Smooth muscle cell (in vitro differentiated cells): ENCODE results near the gene NAA40. TPM values are rescaled to one million over a fixed set of nuclear protein-coding genes. Genes with fewer than 3 reads are reported as not detected.

Experiments
- DNase-seq: peaks from one replicate; lab custom pipeline; 2025; ENCODE audit not compliant: unreplicated experiment; lab: John Stamatoyannopoulos, UW
- H2AFZ ChIP-seq: fragments of 200-600 bp; sonication (generic); 2 replicates; pipeline ENCODE4 v1.6.0; 2016; ENCODE audit warnings: antibody characterized with exemption, low read depth, mild to moderate bottlenecking
- H3F3A ChIP-seq: fragments of 200-600 bp; sonication (generic); 2 replicates; pipeline ENCODE4 v1.6.0; 2017; ENCODE audit warnings: antibody characterized with exemption, low read depth
- H3K27ac ChIP-seq: fragments of 200-600 bp; sonication (generic); 2 replicates; pipeline ENCODE4 v1.5.1; 2016; ENCODE audit warnings: low read depth, mild to moderate bottlenecking
- H3K27me3 ChIP-seq: fragments of 200-600 bp; sonication (generic); 2 replicates; pipeline ENCODE4 v1.6.1; 2016; ENCODE audit warnings: low read depth, mild to moderate bottlenecking
- H3K36me3 ChIP-seq: fragments of 200-600 bp; sonication (generic); 2 replicates; pipeline ENCODE4 v1.5.1; 2016; ENCODE audit warnings: low read depth
- H3K4me1 ChIP-seq: fragments of 200-600 bp; sonication (generic); 2 replicates; pipeline ENCODE4 v1.5.1; 2016; ENCODE audit warnings: low read depth
- H3K4me2 ChIP-seq: fragments of 200-600 bp; sonication (generic); 2 replicates; pipeline ENCODE4 v1.6.0; 2016; ENCODE audit warnings: mild to moderate bottlenecking
- H3K4me3 ChIP-seq: fragments of 200-600 bp; sonication (generic); 2 replicates; pipeline ENCODE4 v1.5.1; 2016; ENCODE audit warnings: mild to moderate bottlenecking
- H3K79me2 ChIP-seq: fragments of 200-600 bp; sonication (generic); 2 replicates; pipeline ENCODE4 v1.6.0; 2016; ENCODE audit warnings: low read depth, mild to moderate bottlenecking
- H3K9ac ChIP-seq: fragments of 200-600 bp; sonication (generic); 2 replicates; pipeline ENCODE4 v1.6.0; 2016; ENCODE audit warnings: low read depth
- H3K9me3 ChIP-seq: fragments of 200-600 bp; sonication (generic); replicated peaks from 2 replicates; pipeline ENCODE4 v1.5.1; 2016; ENCODE audit warnings: low read depth
- H4K20me1 ChIP-seq: fragments of 200-600 bp; sonication (generic); 2 replicates; pipeline ENCODE4 v1.6.0; 2016; ENCODE audit warnings: low read depth
- WGBS: methylation state at CpG from one replicate; pipeline ENCODE4 v1.1.7; 2016; ENCODE audit warnings: low lambda C conversion rate; 5-methylcytosine and 5-hydroxymethylcytosine counted together
- polyA plus RNA-seq: library from polyadenylated mRNA; unstranded; fragments of >200 nt; fragmentation: Nextera tagmentation; extraction: Ambion mirVana; gene quantifications from 2 replicates; pipeline ENCODE4 v1.2.1, GENCODE V29; 2016
- total RNA-seq: library from RNA; depleted of rRNA; stranded (reverse); fragments of >200 nt; gene quantifications from 2 replicates; pipeline ENCODE4 v1.2.3, GENCODE V29; 2014
- TF ChIP-seq, protein P1 (sequence below): fragments of 200-600 bp; sonication (generic); IDR thresholded peaks from 2 replicates; pipeline ENCODE4 v1.5.1; 2017; ENCODE audit warnings: borderline replicate concordance, mild to moderate bottlenecking, antibody characterized with exemption; ENCODE audit not compliant: insufficient read depth, poor library complexity, severe bottlenecking

NAA40 gene
- total and polyA plus RNA-seq, 2 experiments from 2014 or later: 7.6 to 11.3 TPM

DNA sequence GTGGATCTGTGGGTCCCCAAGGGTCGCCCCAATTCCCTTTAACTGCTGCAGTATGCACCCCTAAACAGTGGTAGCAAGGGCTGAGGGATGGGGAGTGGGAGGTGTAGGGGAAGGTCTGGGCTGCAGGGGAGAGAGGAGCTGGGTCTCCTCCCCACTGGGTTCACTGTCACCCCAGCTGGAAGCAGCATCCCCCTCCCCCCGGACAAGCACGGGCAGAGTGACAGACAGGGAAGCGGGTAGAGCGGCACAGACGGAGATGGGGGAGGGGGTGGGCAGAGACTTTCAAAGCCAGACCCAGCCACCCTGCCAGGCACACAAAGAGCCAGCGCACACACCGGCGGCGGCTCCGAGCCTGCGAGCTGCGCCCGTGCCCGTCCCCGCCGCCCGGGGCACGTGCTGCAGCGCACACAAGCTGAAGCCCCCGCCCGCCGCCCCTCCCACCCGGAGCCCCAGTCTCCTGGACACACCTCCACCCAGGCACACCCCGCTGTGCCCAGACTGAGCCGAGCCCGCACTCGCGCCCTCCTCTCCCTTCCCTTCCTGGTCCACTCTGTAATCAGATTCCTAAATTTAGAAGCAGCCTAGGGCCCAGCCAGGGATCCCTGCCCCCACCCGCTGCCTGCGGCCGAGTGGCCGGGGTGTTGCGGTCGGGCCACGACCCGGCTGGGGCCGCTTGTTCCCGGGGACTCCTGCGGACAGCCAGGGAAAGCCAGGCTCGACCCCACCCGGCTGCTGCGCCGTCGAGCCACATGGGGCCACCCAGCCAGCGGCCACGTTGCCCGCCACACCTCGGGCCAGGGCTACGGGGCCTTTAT lies 20.9 kb upstream of the NAA40 start:
- TF ChIP-seq, protein P1, sequence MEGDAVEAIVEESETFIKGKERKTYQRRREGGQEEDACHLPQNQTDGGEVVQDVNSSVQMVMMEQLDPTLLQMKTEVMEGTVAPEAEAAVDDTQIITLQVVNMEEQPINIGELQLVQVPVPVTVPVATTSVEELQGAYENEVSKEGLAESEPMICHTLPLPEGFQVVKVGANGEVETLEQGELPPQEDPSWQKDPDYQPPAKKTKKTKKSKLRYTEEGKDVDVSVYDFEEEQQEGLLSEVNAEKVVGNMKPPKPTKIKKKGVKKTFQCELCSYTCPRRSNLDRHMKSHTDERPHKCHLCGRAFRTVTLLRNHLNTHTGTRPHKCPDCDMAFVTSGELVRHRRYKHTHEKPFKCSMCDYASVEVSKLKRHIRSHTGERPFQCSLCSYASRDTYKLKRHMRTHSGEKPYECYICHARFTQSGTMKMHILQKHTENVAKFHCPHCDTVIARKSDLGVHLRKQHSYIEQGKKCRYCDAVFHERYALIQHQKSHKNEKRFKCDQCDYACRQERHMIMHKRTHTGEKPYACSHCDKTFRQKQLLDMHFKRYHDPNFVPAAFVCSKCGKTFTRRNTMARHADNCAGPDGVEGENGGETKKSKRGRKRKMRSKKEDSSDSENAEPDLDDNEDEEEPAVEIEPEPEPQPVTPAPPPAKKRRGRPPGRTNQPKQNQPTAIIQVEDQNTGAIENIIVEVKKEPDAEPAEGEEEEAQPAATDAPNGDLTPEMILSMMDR: no peak
- no peaks in the 10 kb centered on the region for H3K27me3 ChIP-seq
- H3K4me3 ChIP-seq: peak overlapping the region; percentile 67
- no peak overlapping the region for H2AFZ ChIP-seq
- DNase-seq: peak; percentile 55
- H3K4me2 ChIP-seq: peak overlapping the region; percentile 99
- no peaks in the 10 kb centered on the region for H3K79me2 ChIP-seq
- peaks cover 44% of the 10 kb centered on the region for H3K4me1 ChIP-seq
- 5% methylated on average over 32 of the region's 50 CpGs for WGBS
- H3K9ac ChIP-seq: peak overlapping the region; percentile 3
- H3F3A ChIP-seq: no peaks in the 10 kb centered on the region
- H3K36me3 ChIP-seq: no peaks in the 10 kb centered on the region
- H3K27ac ChIP-seq: peak overlapping the region; percentile 36
- H4K20me1 ChIP-seq: peaks cover 16% of the 10 kb centered on the region
- no peaks in the 10 kb centered on the region for H3K9me3 ChIP-seq

DNA sequence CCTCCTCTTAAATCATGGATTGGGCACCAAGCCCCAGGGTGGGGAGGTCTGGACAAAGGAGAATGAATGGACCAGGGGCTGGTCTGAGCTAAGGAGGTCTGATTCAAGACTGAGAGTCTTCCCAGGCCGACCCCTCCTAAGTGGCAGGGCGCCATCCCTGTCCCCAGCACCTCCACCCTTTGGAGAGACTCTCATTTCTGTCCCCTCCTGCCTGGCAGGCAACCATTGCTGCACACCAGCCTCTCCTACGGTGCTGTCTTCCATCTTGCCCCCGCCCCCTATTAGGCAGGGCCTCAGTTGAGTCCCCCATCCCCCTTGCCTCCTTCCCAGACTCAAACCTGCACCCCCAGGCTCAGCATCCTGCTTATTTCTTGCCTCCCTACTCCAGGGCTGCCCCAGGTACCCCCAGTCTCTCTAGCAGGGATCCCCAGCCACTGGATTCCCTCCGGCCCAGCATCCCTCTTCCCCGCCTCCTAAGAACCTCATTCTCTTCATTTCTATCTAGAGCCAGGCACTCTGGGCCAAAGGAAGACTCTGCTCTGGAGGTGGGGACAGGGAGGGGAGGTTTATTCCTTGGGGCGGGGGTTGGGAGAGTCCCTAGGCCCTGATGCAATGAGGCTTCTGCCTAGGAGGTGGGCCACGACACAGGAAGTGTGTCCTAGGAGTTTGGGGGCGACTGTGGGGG lies 20.2 kb upstream of the NAA40 start:
- H3K9ac ChIP-seq: no peak overlapping the region
- peaks cover 16% of the 10 kb centered on the region for H4K20me1 ChIP-seq
- no peaks in the 10 kb centered on the region for H3K9me3 ChIP-seq
- no peaks in the 10 kb centered on the region for H3F3A ChIP-seq
- no peaks in the 10 kb centered on the region for H3K27me3 ChIP-seq
- peaks cover 44% of the 10 kb centered on the region for H3K4me1 ChIP-seq
- TF ChIP-seq, protein P1: no peak
- no peaks in the 10 kb centered on the region for H3K36me3 ChIP-seq
- H3K27ac ChIP-seq: peak overlapping the region; percentile 36
- H3K4me3 ChIP-seq: no peak overlapping the region
- no peak for DNase-seq
- peak overlapping the region; percentile 99 for H3K4me2 ChIP-seq
- H2AFZ ChIP-seq: no peak overlapping the region
- 36% methylated on average over 7 of the region's 9 CpGs for WGBS
- H3K79me2 ChIP-seq: no peaks in the 10 kb centered on the region

DNA sequence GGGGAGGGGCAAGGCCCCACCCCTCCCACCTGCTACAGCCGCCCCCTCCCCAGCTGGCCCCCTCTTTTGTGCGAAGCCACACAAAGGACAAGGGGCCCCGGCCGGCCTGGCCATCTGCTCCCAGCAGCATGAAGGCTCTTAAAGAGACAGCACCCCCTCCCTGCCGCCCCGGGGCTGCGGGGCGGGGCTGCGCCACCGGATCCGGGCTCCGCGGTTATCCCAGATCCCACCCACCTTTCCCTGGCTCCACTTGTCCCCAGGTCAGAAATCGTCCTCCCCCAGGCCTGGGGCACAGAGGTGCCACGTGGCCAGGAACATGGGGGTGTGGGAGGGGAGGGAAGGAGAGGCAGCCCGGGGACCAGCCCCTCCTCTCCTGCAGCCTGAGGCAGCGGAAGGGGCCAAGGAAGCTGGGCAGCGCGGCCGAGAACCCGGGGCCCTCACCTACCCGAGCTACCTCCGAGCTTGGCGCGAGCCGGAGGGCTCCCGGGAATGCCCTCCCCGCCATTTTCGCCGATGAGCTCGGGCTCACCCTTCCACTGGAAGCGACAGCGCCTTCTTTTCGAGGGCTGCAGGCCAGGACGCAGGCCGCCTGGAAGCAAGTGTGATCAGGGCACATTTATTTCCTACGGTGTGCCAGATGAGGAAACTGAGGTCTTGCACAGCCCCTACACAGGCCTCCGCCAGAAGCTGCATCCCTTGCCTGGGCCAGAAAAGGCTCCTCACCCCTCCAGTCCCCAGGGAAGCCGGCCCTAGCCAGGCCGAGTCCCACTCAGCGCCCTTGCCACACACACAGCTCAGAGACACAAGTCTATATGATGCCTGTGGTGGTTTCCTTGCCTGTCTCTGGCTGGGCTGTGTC lies 19.3 kb upstream of the NAA40 start:
- no peaks in the 10 kb centered on the region for H3K36me3 ChIP-seq
- peak overlapping the region; percentile 29 for H3K27ac ChIP-seq
- H3K9me3 ChIP-seq: no peaks in the 10 kb centered on the region
- peak overlapping the region; percentile 99 for H3K4me2 ChIP-seq
- 19% methylated on average over 25 of the region's 41 CpGs for WGBS
- DNase-seq: no peak
- H3K9ac ChIP-seq: no peak overlapping the region
- TF ChIP-seq, protein P1: no peak
- peak overlapping the region; percentile 27 for H3K4me3 ChIP-seq
- H2AFZ ChIP-seq: peak overlapping the region; percentile 16
- no peaks in the 10 kb centered on the region for H3K27me3 ChIP-seq
- H4K20me1 ChIP-seq: peaks cover 14% of the 10 kb centered on the region
- H3K79me2 ChIP-seq: no peaks in the 10 kb centered on the region
- H3F3A ChIP-seq: no peaks in the 10 kb centered on the region
- H3K4me1 ChIP-seq: peaks cover 44% of the 10 kb centered on the region
